GM18519 (cell line): Measurements from ENCODE around the gene MACROD2.
"Not testable (repeated sequence)": the region's sequence is repeated elsewhere in the genome, so short reads cannot be mapped to it uniquely, and the experiment has no call there.

ENCODE experiments used
- ATAC-seq: cut with Tn5 transposase; IDR thresholded peaks from one replicate; pipeline ENCODE4 v1.9.1; 2021; ENCODE audit warnings: mild to moderate bottlenecking, moderate library complexity; ENCODE audit not compliant: unreplicated experiment, low FRiP score

Gene MACROD2

DNA sequence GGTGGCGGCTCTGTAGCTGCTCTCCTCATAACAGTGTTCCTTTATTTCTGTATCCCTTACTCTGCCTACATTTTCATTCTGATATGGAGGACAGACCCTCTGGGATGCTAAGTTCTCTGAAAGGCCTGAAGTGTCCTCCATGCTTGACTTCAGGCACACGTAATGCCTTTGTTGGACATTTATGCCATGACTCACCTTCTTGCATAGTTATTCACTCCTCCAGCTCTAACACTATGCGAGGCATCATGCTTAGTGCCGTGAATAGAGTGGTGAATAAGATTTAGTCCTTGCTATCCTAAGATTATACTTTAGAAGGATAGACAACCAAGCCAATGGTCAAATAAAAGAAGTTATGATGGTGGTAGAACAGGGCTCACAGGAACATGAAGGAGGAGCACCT lies 1103.0 kb downstream of the MACROD2 start:
- no peak for ATAC-seq

DNA sequence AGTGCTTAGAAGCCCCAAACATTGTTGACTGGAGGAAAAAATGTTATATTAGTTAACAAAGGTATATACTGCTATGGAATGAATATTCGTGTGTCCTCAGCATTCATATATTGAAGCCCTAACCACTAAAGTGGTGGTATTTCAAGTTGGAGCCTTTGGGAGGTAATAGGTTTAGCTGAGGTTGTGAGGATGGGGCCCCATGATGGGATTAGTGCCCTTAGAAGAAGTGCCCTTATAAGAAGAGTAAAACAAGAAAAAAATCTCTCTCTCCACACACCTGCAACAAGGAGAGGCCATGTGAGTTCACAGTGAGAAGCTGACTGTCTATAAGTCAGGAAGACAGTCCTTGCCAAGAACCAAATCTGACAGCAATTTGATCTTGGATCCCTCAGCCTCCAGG lies 1103.8 kb downstream of the MACROD2 start:
- ATAC-seq, result no peak

DNA sequence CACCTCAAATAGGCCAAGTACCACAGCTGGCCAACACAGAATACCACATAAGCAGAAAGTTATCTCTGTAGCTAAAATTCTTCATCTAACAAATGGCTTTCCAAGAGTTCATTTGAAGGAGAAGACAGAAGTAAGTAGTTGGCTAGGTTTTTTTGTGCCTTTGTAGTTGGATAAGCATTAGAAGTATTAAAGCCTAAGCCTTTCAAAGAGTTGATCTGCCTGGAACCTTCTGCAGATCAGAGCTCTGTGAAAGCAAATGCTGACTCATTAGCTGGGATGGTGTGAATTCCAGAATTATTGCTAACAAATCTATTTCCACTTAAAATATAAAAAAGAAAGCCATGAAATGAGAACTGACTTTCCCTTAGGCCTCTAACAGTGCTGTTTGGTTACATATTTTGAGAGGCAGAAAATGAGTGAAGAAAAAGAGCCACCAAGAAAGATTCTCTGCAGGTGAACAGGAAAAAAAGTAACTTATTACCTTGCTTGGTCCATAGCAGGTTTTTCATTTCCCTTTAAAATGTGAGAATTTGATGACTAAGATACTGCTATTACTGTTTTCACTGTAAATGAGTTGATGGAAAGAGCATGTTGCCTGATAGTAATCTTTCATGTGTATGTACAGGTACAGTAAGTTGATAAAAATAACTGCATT lies 1105.3 kb downstream of the MACROD2 start:
- no peak for ATAC-seq

DNA sequence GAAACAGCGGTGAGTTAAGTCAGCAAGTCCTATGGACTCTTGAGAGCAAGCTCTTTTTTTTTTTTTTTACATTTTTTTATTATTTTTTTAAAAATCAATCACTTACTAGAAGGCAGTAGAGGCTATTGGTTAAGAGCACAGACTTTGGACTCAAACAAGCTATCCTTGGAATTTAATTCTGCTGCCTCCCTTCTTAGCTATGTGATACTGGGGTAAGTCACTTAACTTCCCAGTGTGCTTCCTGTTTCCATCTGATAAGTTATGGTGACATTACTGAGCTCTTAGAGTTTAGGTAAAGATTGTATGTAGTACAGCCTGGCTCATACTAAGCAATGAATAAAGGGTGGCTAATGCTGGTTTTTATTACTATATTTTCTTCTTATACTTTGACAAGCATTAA lies 1112.6 kb downstream of the MACROD2 start:
- ATAC-seq, result no peak

DNA sequence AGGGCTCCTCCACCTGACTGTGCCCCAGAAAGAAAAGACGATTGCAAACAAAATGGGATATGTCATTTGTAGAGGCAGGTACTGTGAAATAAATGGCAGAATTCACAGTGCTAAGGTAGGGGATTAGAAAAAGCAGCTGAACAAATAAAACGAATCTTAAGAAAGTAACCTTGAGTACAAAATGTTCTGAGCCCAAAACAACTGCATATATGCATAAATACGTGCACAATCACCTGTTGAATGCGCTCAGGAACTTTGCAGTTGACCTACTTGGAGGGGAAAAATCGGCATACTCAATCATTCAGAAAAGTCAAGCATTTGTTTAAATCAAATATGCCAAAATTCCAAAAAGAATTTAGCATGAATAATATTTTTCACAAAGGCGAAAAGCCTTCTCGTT lies 1114.2 kb downstream of the MACROD2 start:
- no peak for ATAC-seq

DNA sequence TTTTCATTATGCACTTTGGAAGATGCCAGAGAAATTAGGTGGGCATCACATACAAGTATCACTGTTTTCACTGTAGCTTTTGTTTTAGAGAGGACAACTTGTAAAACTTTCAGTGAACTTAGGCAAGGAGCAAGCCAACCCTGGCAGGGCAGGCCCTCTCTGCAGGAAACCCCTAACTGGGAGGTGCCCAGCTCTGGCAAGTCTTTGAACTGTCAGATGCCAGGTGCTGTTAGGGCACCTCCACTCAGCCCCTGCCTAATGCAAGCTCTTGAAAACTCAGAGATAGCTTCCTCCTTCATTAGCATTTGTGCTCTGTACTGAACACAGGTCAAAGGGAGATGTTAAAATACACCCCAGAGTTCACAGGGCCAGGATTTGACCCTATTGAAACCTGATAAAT lies 1116.3 kb downstream of the MACROD2 start:
- no peak for ATAC-seq

DNA sequence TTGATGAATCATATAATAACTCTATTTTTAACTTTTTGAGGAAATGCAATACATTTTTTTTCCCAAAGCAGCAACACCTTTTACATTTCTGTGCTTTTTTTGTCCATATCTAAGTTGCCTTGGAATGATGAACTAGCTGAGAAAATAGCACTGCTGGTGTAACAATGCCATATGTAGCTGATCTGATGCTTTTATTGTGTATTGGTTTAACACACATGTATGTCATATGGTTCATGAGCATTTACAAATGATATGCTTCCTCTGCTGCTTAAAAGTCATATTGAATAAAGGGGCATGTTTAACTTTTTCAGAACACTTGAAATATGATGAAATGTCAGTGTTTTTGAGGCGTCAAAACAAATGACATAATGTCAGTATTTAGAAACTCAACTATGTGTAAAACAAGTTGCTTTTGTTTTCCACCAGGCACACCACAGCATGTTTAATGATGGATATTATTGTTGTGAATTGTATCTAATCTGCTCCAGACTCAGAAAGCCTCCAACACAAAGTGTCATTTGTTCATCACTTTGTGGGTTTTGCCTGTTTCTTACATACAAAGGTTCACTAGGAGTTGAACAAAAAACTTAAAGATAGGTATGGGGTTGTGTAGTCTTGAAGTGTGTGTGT lies 1117.9 kb downstream of the MACROD2 start:
- no peak for ATAC-seq

DNA sequence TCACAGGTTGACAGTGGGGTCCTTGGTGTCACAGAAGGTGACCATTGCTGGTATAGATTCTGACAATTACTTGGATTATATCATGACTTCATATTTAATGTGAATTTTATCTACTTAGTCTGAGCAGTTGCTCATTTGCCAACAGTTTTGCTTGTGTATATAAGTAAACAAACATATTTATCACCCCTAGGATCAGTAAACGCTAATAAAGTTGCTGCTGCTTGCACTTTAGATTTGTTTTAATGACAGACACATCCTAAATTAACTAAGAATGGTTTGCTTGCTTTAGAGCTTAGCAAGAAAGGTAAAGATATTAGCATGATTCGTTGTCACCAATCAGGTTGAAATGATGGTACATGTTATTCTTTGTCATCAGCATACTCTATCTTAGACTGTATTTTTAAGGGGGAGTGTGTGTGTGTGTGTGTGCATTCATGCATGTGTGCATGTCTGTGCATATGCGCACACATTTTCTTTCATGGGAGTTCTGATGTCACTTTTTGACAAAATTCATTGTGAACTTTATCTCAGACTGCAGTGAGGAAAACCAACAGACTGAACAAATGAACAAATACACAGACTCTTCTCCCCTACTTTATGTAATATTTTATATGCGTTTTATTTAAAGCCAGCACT lies 1124.7 kb downstream of the MACROD2 start:
- no peak for ATAC-seq

DNA sequence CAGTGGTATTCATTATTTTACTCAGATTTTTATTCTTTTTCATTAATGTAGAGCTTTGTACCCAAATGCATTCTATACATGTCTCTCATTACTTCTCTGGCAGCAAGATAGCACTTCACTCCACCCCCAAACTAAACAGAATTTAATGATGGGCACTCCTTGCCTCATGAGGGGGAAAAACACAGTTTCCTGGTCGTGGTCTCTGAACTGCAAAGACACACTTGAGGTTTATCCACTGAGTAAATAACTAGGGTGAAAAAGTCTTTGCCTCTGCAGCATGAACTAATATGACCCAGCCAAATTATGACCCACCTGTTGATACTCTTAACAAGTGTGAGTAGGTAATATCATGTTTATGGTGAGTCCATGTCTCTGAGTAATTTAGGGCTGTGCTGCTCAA lies 1127.3 kb downstream of the MACROD2 start:
- no peak for ATAC-seq

DNA sequence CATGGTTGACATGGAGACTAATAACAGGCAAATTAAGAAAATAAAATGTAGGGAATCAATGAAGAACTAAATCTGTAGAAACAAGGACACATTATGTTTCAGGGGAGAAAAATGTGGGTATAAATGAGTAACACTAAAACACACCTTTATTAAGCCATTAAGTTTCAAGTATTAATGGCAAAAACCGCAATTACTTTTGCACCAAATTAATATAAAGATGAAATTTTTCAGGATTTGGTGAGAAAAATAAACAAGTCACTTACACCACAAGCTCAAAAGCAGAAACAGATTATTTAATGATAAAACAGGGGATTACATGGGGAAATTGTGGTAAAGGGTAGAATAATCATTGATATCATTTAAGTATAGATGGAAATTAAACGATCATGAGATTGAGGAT lies 1135.9 kb downstream of the MACROD2 start:
- no peak for ATAC-seq

DNA sequence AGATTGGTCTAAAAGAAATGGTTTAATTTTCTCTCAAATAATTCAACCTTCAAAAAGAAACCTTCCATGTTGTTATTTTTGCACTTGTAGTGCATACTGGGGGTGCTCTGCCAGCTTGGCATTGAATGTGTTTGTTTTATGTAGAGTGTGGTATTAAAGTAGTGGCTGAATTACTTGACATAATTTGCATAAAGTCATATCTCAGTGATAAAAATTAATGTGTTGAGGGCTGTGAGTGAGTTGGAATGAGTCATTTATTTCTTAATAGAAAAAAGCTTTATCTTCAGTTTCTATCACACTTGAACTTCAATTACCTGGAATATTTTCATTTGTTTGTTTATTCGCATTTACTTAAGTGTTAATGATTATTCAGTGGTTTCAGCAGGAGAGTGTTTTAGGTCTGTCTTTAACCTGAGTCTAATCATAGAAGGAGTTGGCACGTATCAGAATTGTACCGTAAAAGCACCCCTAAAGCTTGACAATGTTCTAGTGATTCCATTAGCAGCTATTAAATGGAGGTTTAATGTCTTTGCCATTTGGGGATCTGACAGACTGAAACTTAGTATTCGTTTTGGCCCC lies 1143.3 kb downstream of the MACROD2 start:
- no peak for ATAC-seq

DNA sequence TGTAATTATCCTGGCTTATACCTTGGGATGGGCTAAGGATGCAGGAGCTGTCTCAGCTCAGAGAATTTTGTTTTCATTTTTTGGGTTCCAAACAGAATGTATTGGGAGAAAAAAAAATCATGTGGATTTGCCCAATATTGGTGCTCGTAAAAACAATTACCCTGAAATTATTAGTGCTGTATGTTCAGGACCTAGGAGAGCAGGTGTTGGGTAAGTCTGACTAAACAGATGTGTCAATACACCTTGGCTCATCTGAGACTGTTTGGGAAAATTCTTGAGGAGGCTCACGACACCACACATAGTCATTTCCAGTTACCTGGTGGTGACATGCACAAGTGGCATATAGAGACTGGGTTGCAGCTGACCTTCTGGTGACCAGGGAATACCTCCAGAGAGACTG lies 1144.2 kb downstream of the MACROD2 start:
- ATAC-seq, result no peak

DNA sequence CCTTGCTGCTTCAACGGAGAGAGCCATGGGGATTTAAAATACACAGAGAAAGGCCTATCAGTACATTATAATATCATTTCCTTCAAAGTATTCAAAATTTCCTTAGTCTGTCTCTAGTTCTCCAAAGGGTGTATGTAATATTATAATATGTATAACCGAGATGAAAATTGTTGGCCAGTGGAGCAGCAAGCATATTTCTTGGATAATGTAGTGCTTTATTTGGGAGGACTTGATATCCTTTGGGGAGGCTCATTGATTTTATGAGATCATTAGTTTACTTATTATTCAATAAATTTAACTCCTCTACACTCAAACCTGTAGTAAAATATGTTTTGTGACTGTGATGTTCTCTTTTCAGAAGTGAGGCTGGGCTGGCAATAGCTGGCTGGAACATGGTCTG lies 1145.0 kb downstream of the MACROD2 start:
- no peak for ATAC-seq

DNA sequence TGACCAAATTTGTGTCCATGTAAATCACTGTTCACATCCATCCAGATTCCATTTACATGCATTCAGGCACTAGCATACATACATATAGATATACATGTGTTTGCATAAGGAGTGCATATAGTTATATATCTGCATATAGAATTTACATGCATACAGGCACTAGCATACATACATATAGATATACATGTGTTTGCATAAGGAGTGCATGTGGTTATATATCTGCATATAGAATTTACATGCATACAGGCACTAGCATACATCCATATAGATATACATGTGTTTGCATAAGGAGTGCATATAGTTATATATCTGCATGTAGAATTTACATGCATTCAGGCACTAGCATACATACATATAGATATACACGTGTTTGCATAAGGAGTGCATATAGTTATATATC lies 1145.6 kb downstream of the MACROD2 start:
- ATAC-seq, result not testable (repeated sequence)

DNA sequence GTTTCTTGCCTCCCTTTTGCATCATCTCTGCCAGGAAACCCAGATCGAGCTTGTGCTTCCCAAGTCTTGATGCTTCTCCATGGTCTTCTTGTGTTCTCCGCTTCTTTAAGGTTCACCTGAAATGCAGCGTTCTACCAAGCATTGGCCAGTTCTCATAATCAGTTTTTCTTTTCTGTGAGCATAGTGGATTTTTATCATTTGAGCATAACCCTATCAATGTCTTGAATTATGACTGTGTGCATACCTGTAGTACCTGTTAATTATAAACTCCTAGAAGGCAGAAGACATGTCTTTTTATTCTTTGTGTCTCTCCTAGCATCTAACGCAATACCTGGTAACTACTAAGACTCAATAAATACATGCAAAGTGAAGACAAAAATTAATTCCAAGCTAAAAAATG lies 1146.5 kb downstream of the MACROD2 start:
- no peak for ATAC-seq

DNA sequence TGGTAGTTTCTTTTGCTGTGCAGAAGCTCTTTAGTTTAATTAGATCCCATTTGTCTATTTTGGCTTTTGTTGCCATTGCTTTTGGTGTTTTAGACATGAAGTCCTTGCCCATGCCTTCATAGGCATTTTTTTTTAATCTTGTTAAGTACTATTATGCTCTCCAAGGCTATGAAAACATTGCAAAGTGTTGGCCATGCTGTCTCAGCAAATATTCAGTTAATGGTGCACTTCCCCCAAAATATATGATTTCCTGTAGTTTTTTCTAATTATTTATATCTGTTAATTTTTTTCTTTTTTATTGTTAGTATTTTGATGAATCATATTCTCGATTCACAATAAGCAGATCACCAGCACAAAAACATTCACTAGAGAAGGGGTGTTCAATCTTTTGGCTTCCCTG lies 1148.2 kb downstream of the MACROD2 start:
- ATAC-seq, result no peak

DNA sequence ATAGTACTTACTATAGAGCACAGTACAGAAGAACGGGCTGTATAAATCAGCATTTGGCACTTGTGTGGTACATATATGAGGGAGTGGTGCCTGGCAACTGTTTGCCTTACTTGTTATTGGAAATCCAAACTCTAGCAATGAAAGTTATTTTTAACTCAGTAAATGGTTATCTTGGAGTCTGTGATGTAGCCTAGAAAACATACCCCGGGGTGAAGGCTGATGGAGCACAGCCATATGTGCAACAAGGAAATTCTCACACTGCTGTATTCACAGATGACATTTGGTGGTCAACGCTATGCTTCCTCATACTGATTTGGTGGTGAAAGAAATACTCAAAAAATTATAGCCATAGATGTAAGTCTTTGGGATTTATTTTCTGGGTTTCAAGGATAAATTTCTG lies 1149.6 kb downstream of the MACROD2 start:
- ATAC-seq, result no peak

DNA sequence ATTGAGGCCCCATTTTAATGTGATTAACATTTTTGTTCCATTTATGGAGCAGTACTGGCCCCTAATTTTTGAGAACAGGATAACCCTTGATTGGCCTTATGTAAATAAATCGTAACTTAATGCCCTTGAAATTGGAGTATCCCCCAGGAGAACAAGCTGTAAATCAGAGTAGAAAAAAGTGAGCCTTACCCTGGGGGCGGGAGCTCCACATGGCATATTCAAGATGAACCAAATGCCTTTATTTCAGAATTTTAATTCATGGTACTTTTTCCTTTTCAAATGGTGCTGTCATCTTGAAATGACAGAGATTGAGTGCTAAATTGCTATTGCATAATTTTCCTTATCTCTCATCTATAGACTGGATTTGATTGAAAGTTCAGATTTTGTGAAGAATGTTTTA lies 1151.6 kb downstream of the MACROD2 start:
- ATAC-seq, result no peak

DNA sequence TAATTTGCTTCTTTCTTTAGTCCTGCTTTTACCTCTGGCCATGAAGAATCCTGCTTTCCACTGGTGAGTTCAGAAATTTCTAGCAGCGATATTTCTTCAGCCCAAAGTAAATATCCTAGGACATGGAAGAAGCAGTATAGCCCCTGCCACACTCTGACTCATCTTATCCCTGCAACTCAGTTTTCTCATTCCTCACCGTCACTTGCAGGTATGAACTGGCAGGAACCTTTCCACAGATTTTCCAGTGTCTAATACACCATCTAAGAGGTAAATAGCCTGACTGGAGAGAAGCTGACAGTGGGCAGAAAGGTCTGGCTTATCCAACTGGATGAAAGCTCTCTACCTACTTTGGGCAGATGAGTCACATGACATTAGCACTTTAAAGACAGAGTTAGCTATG lies 1158.8 kb downstream of the MACROD2 start:
- no peak for ATAC-seq

DNA sequence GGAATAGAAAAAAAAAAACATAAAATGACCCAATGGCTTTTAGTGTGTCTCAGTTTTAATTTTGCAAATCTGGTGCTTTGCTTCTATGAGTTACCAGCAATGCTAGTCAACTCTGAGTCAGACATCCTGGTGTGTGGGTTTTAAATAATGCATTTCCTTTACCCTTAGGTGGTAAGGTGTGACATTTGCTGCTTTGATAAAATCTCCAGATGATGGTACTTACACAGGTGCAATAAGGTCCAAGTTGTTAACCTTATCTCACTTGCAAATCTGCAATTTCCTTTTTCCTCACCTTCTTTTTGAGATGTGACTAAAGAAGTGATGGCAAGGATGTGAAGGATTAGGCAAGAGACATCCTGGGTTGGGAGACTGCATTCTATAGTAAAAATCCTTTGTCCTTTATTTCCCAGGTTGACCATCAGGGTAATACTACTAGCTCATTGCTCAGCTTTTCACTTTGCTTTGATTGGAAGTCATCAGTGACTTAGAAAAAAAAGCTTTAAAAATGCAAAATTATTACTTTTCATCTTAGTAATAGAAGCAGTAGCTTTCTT lies 1160.6 kb downstream of the MACROD2 start:
- no peak for ATAC-seq

DNA sequence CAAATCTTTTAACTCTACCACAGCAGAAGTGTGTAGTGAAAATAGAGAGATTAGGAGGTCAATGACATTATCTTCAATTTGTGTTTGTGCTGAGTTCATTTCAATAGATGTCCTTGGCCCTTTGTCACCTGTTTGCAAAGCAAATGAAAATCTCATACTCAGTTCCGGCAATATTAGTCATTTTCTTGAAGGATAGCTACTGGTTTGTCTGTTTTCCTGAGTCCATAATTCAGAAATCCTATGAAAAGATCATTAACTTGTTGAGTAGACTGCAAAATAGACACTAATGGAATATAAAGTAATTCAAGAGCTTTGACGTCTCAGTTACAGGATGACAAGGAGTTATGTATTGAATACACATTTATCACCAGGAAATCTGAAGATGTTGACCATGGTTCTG lies 1163.2 kb downstream of the MACROD2 start:
- no peak for ATAC-seq
